Hematopoietic multipotent progenitor cell treated with erythropoietin and hydrocortisone succinate and interleukin-3 and kit ligand, for 6 days (in vitro differentiated cells): ENCODE data around the gene MAGI1.

Source experiments
- DNase-seq: peaks from one replicate; pipeline ENCODE4 v3.0.0-alpha.2; 2015

Gene MAGI1

DNA sequence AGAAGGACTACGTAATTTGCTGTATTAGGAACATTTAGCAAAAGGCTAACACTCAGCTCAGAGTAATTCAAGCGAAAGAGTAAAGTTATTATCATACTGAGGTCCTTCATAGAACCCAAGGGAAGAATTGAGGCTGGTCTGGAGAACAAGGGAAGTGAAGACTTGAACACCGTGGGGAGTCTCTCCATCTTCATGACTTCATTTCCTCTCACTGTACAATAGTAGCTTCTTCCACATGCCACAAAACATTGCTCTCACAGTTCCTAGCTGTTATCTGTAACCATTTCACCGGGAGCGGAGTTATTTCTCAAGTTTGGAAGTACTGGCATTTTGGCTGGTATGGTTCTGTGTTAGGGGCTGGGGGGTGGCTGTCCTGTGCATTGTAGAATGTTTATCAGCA is 69.7 kb downstream of the MAGI1 start:
- no peak for DNase-seq

DNA sequence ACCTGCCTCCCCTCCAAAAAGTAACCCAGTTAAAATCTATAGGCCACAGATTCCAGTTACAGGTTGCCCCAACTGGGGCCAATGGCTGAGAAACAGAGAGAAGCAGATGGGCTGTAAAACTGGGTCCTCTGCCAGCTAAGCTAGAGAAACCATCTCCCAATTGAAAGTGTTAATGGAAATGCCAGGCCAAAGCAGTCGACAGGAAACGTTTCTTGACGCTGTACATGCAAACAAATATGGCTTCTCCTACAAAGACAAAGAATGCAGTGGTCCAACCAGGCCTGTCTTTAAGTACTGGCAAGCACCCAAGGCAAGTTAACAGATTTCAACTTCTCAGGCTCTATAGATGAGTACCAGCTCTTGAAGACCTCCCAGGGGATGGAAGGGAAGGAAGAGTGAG is 71.3 kb downstream of the MAGI1 start:
- DNase-seq = no peak

- DNase-seq = no peak
Measured at GRCh38 chr3:65964838-65965237, 73.9 kb downstream of the MAGI1 start.

- DNase-seq = peak; percentile 1
Measured at GRCh38 chr3:65963787-65964677, 74.7 kb downstream of the MAGI1 start.

DNA sequence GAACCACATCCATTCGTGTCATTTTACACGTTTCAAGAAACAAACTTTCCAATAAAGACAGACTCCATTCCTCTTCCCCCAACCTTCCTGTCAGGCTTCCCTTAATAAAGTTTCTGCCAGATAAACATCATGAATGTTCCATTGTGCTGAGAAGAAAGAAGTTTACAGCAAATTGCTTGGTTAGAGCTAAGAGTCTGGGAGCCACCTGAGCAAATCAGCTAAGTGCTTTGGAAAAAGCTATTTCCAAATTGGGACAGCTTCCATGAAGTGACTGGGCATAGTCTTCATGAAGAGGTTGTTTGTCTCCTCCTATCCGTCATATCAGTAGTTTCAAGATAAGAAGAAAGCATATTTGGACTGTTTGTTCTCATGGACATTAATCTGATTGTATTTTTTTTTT is 77.0 kb downstream of the MAGI1 start:
- DNase-seq = no peak

- no peak for DNase-seq
Measured at GRCh38 chr3:65961128-65961527, 77.6 kb downstream of the MAGI1 start.

DNA sequence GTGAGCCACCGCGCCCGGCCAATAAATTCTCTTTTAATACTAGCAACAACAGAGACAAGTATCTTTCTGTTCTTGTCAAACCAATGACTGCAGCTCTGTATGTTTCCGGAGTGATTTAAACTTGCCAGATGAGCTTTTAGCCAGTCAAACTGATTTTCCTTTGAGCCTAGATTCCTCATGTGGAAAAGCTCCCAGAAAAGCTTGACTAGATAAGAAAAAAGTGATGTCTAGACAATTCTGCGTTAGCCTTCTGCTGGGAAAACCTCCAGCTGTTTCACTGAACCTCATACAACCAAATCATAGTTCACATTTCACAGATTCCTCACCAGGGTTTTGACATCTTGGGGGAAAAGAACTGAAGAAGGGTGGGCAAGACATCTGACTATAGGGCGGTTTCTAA is 78.6 kb downstream of the MAGI1 start:
- DNase-seq = no peak

DNA sequence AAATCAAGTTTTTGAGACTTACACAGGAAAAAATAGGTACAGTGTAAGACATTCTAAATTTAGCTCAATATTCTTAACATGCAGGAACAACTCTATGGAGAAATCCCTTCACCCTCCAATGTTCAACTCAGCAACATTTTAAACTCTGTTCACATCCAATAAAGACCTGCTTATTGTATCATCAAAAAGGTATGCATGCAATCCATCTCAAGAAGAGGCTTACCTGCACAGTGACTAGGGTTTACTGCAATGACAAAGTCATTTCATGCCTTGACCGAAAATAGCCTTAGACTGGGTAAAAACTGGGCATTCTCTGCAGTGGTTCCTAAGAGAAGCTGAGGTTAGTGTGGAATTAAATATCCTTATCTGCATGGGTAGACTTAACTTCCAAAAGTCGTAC is 80.5 kb downstream of the MAGI1 start:
- no peak for DNase-seq

DNA sequence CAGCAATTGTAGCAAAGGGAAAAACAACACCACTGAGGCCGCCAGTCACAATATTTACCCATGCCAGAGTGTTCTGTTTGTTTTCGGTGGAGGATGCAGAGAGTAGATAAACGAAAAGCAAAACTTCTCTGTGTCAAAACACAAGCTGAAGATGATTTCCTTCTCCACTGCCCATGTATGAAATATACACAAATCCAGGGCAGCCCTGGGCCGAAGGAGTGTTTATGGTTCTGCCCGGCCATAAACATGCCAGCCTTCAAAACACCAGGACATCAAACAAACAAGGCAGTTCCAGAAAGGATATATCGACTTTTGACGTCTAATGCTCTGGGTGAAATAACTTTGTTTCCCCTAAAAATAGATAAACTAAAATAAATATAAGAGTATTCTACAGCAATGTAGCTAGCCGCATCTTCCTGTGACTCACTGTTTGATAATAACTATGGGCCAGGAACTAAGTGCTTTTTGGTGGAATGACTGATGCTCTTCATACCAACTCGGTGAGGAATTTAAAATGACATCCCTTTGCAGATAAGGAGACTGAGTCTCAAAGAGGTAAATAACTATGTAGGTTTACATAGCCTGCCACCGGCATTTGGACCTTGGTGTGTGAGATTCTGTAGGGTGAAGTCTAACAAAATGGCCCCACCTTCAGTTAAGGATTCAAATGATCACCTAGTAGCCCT is 82.8 kb downstream of the MAGI1 start:
- no peak for DNase-seq

DNA sequence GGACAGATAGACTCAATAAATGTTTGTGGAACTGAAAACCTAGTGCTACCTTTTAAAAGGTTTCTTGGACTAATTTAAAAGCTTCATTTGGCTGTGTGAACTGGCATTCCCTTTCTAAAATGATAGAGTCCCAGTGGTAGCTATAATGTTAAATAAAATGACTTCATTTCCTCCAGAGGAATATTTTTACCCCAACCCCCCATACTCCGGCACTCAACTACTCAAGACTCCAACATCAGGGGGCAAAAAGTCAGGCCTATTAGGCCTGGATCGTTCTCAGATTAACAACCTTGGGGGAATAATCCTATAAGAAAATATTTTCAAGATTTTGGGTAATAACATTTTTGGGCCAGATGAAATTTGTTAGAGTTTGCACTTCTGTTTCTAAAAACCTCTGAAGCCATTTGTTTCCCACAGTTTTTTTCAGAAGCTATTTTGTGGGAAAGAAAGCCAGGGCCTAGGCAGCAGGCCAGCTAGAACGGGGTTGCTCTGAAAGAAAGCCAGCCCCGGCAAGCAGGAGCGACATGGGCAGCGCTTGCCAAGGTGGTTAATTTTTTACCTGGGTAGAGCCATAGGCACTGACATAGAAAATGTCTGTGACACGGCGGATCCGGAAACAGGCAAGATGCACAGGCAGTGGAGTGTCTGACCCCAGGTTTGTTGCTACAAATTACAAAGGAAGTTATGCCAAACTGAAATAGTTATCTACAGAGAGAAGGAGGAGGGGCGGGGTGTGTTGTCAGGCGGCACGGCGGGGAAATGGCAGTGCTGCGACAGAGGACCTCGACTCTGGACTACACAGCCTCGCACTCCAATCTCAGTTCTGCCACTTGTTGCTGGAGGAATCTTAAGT is 84.6 kb downstream of the MAGI1 start:
- DNase-seq = no peak

DNA sequence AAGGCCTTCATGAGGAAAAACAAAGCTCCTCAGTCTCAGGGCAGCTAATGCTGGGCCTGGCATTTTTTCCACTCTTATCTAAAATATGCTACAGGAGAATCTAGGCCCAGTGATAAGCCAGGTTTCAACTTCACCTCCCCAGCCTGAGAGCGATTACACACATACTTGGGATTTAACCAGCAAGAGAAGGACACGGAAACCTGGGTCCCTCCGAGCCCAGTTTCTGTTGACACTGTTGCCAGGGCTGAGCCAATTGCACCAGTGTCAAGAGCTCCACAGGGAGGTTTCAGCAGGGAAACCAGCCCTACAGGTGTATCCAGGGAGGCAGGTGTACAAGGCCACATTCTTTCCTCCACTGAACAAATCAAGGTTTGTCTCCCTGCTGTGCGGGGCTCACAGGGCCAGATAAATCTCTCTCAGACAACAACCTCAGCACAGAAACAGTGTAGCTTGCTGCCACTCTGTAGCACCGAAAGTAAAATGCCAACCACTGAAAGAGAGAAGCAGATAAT is 85.4 kb downstream of the MAGI1 start:
- DNase-seq = no peak

DNA sequence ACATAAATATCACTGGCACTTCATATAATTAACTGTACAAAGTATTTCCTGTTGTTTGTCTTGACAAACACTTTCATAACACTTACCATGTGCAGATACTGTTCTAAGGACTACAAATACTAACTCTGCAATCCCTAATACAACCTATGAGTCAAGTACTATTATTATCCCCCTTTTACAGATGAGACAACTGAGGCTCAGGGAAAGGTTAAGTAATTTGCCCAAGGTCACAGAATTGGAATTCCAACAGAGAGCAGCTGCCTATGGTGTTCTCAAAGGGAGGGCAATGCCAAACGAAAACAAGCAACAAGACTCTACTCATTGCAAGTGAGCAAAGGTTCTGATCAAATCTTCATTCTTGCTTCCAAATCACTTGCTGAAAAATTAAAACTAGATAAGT is 85.9 kb downstream of the MAGI1 start:
- DNase-seq = no peak

DNA sequence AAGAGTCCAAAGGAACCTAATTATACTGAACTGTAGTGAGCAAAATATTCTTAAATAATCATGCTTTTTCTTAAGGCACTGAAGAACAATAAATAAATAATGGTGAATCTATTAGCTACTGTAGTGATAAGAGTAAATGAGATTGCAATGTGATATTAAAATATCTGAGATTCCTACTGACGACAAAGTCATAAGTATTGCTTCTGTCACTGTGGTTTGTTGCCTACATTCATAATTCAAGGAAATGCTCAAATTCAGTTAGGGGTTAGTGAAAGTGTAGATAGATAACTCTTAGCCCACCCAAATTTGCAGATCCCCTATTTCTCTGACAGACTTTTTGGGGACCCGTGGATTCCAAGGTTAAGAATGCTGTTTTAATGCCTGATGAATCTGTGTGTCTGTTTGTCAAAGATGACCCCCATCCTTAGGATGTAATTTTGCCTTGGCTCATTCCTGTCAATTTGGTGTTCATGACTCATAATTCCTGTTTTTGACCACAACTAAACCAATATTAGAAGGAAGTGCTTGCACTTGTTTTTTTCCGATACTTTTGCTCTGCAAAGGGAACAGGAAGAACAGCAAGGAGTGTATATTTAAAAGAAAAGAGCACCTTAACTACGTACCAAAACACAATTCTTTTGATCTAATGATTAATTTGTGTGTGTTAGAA is 86.7 kb downstream of the MAGI1 start:
- no peak for DNase-seq

DNA sequence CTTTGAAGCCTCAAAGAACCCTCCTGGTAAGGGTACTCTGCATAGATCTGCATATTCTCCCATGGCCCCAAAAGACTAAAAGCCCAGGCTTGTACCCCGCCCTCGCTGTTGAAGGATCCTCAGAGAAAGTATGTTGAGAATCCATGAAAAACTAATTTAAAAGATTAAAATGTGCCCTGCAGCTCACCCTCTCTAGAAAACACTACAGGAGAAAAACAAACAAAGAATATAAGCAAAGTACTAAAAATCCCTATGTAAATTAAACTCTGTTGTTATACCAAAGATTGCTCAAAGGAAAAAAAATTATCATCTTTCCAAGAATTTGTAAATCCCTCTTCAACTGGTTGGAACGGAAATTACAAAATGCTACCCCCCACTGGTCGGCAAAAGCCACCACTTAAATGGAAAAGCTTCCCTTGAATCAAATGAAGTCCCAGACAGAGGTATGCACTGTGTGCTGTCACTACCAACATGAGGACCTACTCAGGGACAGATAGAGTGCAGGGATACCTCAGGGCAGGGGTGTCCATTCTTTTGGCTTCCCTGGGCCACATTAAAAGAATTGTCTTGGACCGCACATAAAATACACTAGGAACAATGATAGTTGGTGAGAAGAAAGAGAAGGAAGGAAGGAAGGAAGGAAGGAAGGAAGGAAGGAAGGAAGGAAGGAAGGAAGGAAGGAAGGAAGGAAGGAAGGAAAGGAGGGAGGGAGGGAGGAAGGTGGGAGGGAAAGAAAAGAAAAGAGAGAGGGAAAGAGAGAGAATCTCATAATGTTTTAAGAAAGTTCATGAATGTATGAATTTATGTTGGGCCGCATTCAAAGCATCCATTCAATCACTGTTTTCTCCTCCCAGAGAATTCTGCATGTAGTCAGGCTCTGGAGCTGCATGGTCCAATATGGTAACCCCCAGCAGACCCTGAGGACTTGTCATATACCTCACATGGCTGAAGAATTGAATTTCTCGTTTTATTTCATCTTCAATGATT is 88.1 kb downstream of the MAGI1 start:
- DNase-seq = no peak

GRCh38 chr3:65948841-65949573 is 89.7 kb downstream of the MAGI1 start:
- DNase-seq = no peak

GRCh38 chr3:65946438-65946837 is 92.3 kb downstream of the MAGI1 start:
- DNase-seq = no peak

DNA sequence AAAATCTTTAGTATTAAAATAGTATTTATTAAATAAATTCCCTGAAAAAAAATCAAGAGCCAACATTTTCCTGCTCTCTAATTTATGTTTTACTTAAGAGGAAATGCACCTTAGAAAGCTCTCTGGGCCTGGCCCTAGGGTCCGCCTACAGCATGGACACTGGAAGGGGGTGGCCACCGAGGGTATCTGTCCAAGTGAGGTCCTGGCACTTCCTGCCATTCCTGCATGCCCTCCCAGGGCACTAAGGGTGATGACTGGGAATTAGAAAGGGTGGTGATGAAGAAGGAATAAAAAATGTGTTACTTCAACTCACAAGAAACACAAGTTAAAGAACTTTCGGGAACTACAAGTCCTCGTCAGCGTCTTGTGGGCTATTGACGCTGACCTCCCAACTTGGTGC is 92.8 kb downstream of the MAGI1 start:
- DNase-seq = no peak

- DNase-seq = no peak
Measured at GRCh38 chr3:65945480-65945879, 93.2 kb downstream of the MAGI1 start.

GRCh38 chr3:65944252-65944651 is 94.5 kb downstream of the MAGI1 start:
- no peak for DNase-seq

DNA sequence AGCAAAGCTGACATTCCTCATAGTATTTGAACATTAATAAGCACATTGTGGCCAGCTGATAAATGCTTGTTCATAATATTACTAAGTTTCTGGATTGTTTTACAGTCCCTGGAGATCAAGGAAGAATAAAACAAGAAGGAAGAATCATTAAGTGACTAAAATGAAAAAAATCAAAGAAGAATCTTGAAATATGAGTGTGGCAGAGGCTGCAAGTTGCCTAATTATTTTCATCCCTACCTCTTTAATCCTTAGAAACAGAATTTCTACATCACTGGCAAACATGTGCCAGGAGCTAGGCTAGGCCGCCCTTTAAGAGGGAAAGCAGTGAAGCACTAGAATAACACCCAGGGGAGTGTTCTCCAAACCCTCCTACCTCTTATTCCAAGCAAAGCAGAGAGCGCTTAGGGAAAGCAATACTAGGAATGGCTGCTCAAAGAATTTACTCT is 98.9 kb downstream of the MAGI1 start:
- no peak for DNase-seq

GRCh38 chr3:65939184-65939583 is 99.5 kb downstream of the MAGI1 start:
- DNase-seq = no peak
